Hepatocyte (in vitro differentiated cells): ENCODE results near the gene HLTF. TPM values are rescaled to one million over a fixed set of nuclear protein-coding genes. Genes with fewer than 3 reads are reported as not detected.

Source experiments
- DNase-seq: peaks from one replicate; pipeline ENCODE4 v3.0.0-alpha.2; 2016; ENCODE audit warnings: low spot score
- H2AFZ ChIP-seq: fragments of 200-600 bp; sonication (generic); 2 replicates; pipeline ENCODE4 v1.6.0; 2016; ENCODE audit warnings: antibody characterized with exemption, mild to moderate bottlenecking
- H3K27ac ChIP-seq: fragments of 200-600 bp; sonication (generic); 2 replicates; pipeline ENCODE4 v1.5.1; 2016; ENCODE audit warnings: mild to moderate bottlenecking
- H3K27me3 ChIP-seq: fragments of 200-600 bp; sonication (generic); 2 replicates; pipeline ENCODE4 v1.6.1; 2016
- H3K36me3 ChIP-seq: fragments of 200-600 bp; sonication (generic); replicated peaks from 2 replicates; pipeline ENCODE4 v1.5.1; 2016; ENCODE audit warnings: low read depth; ENCODE audit not compliant: insufficient read depth
- H3K4me1 ChIP-seq: fragments of 200-600 bp; sonication (generic); 2 replicates; pipeline ENCODE4 v1.5.1; 2016; ENCODE audit warnings: mild to moderate bottlenecking, moderate library complexity; ENCODE audit not compliant: insufficient read depth
- H3K4me2 ChIP-seq: fragments of 200-600 bp; sonication (generic); 2 replicates; pipeline ENCODE4 v1.6.0; 2016
- H3K4me3 ChIP-seq: fragments of 200-600 bp; sonication (generic); 2 replicates; pipeline ENCODE4 v1.5.1; 2016; ENCODE audit warnings: mild to moderate bottlenecking
- H3K79me2 ChIP-seq: fragments of 200-600 bp; sonication (generic); 2 replicates; pipeline ENCODE4 v1.6.0; 2017; ENCODE audit warnings: mild to moderate bottlenecking
- H3K9me2 ChIP-seq: fragments of 200-600 bp; sonication (generic); replicated peaks from 2 replicates; pipeline ENCODE4 v1.6.0; 2017; ENCODE audit warnings: mild to moderate bottlenecking; ENCODE audit not compliant: insufficient read depth
- H3K9me3 ChIP-seq: fragments of 200-600 bp; sonication (generic); 2 replicates; pipeline ENCODE4 v1.5.1; 2016; ENCODE audit warnings: low read depth, mild to moderate bottlenecking
- H4K20me1 ChIP-seq: fragments of 200-600 bp; sonication (generic); 2 replicates; pipeline ENCODE4 v1.6.0; 2016; ENCODE audit warnings: mild to moderate bottlenecking; ENCODE audit not compliant: insufficient read depth, poor library complexity, severe bottlenecking
- CTCF ChIP-seq: fragments of 200-600 bp; sonication (generic); IDR thresholded peaks from 2 replicates; pipeline ENCODE4 v1.5.1; 2016; ENCODE audit warnings: antibody characterized with exemption, mild to moderate bottlenecking; ENCODE audit not compliant: poor library complexity
- EZH2 ChIP-seq: fragments of 200-600 bp; sonication (generic); IDR thresholded peaks from 2 replicates; pipeline ENCODE4 v1.6.1; 2016; ENCODE audit warnings: antibody characterized with exemption, mild to moderate bottlenecking, borderline replicate concordance
- EZH2phosphoT487 ChIP-seq: fragments of 200-600 bp; sonication (generic); IDR thresholded peaks from one replicate; pipeline ENCODE4 v1.6.1; 2018; ENCODE audit warnings: antibody characterized with exemption, mild to moderate bottlenecking, low read depth, moderate library complexity; ENCODE audit not compliant: unreplicated experiment, severe bottlenecking
- WGBS: methylation state at CpG from one replicate; pipeline ENCODE4 v1.1.6; 2016; ENCODE audit warnings: low lambda C conversion rate; ENCODE audit errors: missing lambda C conversion rate; 5-methylcytosine and 5-hydroxymethylcytosine counted together
- polyA plus RNA-seq: library from polyadenylated mRNA; unstranded; fragments of >200 nt; fragmentation: Nextera tagmentation; extraction: Ambion mirVana; gene quantifications from 2 replicates; pipeline ENCODE4 v1.2.1, GENCODE V29; 2016
- total RNA-seq: library from RNA; depleted of rRNA; stranded (reverse); fragments of >200 nt; gene quantifications from 2 replicates; pipeline ENCODE4 v1.2.3, GENCODE V29; 2014

Gene HLTF
- total and polyA plus RNA-seq, 2 experiments from 2014 or later = 15.9 to 29.4 TPM

GRCh38 chr3:149080011-149080698, 6.2 kb downstream of the HLTF start:
- no peaks in the 10 kb centered on the region for H4K20me1 ChIP-seq
- no peaks in the 10 kb centered on the region for H3K9me3 ChIP-seq
- no peak overlapping the region for H3K4me3 ChIP-seq
- DNase-seq = no peak
- H3K9me2 ChIP-seq = no peaks in the 10 kb centered on the region
- TF ChIP-seq EZH2 (no peak), EZH2phosphoT487 (no peak), CTCF (no peak)
- no peak overlapping the region for H2AFZ ChIP-seq
- peaks cover 59% of the 10 kb centered on the region for H3K79me2 ChIP-seq
- H3K36me3 ChIP-seq = no peaks in the 10 kb centered on the region
- H3K27ac ChIP-seq = no peak overlapping the region
- no peaks in the 10 kb centered on the region for H3K27me3 ChIP-seq
- peaks cover 4% of the 10 kb centered on the region for H3K4me1 ChIP-seq
- WGBS = 80% methylated on average over 3 of the region's 3 CpGs
- H3K4me2 ChIP-seq = no peak overlapping the region

- peak; percentile 7 for DNase-seq
- TF ChIP-seq EZH2 (no peak), EZH2phosphoT487 (no peak), CTCF (no peak)
- peak overlapping the region; percentile 55 for H3K4me2 ChIP-seq
- peaks cover 4% of the 10 kb centered on the region for H3K4me1 ChIP-seq
- no peaks in the 10 kb centered on the region for H3K9me2 ChIP-seq
- H4K20me1 ChIP-seq = no peaks in the 10 kb centered on the region
- H3K79me2 ChIP-seq = peaks cover 33% of the 10 kb centered on the region
- no peak overlapping the region for H3K4me3 ChIP-seq
- no peaks in the 10 kb centered on the region for H3K36me3 ChIP-seq
- H3K27ac ChIP-seq = peak overlapping the region; percentile 54
- 52% methylated on average over 5 of the region's 5 CpGs for WGBS
- H3K9me3 ChIP-seq = no peaks in the 10 kb centered on the region
- H2AFZ ChIP-seq = no peak overlapping the region
- no peaks in the 10 kb centered on the region for H3K27me3 ChIP-seq
Measured at GRCh38 chr3:149077628-149078027, 8.7 kb downstream of the HLTF start.

GRCh38 chr3:149067883-149068282, 18.4 kb downstream of the HLTF start:
- Histone ChIP-seq H2AFZ (no peak overlapping the region), H3K4me1 (no peaks in the 10 kb centered on the region), H3K4me3 (no peak overlapping the region), H3K27ac (no peak overlapping the region), H3K9me2 (no peaks in the 10 kb centered on the region), H4K20me1 (no peaks in the 10 kb centered on the region), H3K9me3 (no peaks in the 10 kb centered on the region), H3K4me2 (no peak overlapping the region), H3K27me3 (no peaks in the 10 kb centered on the region), H3K36me3 (no peaks in the 10 kb centered on the region), H3K79me2 (no peaks in the 10 kb centered on the region)
- DNase-seq = no peak
- TF ChIP-seq EZH2phosphoT487 (no peak), CTCF (no peak), EZH2 (no peak)
- 96% methylated on average over 8 of the region's 8 CpGs for WGBS
